ENCODE results near the gene ZMYND19.
"Not testable (repeated sequence)": the region's sequence is repeated elsewhere in the genome, so short reads cannot be mapped to it uniquely, and the experiment has no call there.

The ZMYND19 gene

DNA sequence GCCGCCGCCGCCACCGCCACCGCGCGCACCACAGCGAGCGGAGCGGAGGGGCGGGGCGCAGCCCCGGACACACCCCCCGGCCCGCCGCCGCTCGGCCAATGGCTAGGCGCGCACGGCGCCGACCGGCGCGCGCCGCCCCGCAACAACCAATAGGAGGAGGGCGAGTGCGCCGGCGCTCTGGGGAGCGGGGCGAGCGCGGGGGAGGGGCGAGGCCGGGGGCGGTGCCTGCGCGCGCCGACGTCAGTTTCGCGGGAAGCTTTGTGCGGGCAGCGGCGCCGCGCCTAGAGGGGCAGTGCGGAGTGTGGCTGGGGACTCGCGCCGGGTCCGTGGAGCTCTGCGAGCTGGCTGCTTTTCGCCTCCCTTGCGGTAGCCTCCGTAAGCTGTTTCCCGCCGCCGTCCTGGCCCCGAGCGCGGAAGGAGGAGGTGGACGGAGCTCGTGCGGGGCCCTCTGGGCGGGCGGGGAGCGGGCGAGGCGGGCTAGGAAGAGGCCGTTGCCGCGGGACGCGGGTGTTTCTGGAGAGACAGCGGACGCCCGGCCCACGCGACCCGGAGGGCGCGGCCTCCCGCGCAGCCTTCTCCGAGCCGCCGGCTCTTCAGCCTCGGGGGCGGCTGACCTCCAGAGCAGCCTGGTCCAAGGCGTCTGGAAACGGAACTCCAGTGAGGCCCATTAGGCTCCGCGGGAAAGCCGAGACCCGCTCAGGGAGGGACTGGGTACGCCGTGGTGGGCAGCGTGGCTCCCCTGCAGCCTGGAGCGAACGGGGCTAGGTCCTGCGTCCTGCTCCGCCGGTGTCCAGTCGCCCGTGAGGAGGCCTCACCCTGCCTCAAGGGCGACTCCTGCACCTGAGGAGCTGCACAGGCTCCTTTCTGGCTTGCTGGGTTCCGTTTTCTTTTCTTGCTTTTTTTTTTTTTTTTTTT lies at the start of gene ZMYND19:
Gene ZMYND19 (minus strand): TSS at position 44 of the 915 bp plus-strand sequence. CDS start 249 bp downstream, outside the sequence.
- DNase-seq, result peak; percentile 95 to 99 (median 97)

DNA sequence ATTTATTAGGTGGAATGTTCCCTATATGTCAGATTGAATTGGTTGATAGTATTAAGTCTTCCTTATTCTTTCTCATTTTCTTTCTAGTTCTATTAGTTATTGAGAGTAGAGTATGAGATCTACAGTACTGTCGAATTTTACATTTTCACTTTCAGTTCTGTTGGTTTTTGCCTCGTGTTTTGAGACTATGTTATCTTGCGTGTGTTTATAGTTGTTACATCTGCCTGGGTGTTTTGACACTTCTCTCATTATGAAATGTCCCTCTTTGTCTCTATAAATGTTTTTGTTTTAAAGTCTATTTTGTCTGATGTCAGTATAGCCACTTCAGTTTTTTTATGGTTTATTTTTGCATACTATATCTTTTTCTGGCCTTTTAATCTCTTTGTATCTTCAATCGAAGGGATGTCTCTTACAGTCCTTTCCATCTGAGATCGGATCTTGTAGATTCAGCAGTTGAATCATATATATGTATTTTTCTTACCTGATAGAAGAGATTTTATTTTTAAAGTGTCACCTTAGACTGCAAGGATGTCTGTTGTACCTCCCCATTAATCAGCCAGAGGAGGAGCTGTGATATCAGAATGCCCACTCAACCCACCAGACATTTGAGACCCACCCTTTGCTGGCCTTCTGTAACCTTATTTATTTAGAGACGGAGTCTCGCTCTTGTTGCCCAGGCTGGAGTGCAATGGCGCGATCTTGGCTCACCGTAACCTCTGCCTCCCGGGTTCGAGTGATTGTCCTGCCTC lies 49.2 kb upstream of the ZMYND19 start:
- DNase-seq, result peak in 2 of 3 donors; percentile 32 to 55

DNA sequence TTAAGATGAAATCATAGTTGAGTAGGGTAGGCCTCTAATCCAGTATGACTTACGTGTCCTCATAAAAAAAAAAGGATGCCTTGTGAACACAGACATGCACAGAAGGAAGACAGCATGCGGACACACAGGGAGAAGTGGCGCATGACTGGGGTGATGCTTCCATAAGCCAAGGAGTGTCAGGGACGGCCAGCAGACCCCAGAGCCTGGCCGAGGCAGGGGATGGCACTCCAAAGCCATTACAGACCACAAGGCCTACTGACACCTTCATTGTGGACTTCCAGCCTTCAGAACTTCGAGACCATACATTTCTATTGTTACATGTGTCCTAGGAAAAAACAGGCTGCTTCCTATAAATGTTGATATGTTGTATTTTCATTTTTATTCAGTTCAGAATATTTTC lies 48.4 kb upstream of the ZMYND19 start:
- DNase-seq, result no peak

DNA sequence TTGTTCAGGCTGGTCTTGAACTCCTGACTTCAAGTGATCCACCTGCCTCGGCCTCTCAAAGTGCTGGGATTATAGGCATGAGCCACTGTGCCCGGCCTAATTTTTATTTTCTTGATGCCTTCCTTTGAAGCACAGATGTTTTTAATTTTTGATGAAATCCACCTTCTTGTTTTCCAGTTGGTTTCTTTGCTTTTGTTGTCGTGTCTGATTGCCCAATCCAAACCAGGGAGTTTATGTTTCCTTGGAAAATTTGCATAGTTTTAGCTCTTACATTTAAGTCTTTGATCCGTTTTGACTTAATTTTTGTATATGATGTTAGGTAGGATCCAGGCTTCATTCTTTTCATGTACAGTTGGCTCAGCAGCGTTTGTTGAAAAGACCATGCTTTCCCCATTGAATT lies 43.7 kb upstream of the ZMYND19 start:
- no peak for DNase-seq

DNA sequence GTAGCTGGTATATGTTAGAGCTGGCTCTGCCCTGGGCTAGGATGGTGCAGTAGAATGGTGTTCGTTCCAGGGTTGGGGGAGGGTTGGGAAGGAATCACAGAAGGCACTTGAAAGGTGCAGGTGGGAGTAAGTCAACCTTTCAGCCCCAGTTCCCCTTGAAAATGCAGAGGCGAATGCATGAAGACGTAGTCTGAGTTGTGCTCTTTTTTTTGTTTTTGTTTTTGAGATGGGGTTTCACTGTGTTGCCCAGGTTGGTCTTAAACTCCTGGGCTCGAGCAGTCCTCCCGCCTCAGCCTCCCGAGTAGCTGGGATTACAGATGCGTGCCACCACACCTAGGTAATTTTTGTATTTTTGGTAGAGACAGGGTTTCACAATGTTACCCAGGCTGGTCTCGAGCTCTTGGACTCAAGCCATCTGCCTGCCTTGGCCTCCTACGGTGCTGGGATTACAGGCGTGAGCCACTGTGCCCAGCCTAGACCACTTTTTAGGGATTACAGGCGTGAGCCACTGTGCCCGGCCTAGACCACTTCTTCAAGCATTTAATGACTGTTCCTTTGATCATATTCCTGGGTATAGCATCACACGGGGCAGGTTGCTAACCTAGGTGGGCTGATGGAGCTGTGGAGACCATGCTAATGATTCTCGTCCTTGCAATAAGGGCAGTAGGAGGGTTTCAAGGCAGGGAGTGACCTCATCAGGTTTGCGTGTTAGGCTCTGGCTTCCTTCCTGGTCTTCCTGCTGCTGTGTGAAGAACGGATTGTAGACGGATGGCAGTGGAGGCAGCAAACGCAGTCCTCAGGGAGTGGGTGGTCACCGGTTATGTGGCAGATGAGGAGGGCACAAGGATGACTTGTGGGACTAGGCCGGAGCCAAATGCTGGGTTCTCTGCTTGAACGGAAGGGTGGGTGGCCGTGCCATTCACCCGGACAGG lies 42.2 kb upstream of the ZMYND19 start:
- DNase-seq, result peak in 2 of 3 donors; percentile 49 to 62

DNA sequence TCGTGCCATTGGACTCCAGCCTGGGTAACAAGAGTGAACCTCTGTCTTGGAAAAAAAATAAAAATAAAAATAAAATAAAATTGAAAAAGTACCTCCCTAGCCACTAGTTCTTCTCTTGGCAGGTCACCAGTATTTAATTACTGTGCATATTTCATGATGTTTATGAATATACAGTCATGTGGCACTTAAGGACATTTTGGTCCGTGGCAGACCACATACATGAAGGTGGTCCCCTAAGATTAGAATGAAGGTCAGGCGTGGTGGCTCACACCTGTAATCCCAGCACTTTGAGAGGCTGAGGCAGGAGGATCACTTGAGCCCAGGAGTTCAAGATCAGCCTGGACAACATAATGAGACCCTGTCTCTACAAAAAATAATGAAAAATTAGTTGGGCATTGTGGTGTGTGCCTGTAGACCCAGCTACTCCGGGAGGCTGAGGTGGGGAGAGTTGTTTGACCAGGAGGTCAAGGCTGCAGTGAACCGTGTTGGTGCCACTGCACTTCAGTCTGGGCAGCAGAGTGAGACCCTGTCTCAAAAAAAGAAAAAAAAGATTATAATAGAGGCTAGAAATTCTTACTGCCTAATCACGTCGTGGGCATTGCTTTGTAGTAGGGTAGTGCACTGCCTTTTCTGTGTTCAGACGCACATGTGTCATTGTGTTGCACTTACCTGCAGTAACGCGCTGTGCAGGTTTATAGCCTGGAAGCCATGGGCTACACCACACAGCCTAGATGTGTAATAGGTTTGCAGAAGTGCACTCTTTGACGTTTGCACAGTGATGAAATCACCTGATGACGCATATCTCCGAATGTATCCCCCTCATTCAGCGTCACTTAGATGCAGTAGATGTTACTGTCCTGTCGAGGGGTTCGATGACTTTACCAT lies 41.3 kb upstream of the ZMYND19 start:
- peak in 2 of 3 donors; percentile 41 to 45 for DNase-seq

DNA sequence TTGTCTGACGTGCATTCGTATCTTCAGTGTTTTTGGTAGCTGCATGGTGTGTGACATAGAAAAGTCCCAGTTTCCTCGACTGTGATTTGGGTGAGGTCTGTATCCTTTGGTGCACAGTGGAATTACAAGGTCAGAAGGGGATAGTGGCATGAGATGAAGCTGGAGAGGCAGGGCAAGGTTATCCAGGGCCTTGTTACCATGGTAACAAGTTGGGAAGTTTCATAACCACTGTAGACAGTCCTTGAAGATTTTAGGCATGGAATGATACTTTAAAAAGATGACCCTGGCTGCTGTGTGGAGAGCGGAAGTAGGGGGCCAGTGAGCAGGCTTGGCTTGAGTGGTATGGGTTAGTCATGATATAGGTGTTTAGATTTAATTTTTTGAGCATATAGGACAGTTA lies 40.4 kb upstream of the ZMYND19 start:
- DNase-seq, result no peak

DNA sequence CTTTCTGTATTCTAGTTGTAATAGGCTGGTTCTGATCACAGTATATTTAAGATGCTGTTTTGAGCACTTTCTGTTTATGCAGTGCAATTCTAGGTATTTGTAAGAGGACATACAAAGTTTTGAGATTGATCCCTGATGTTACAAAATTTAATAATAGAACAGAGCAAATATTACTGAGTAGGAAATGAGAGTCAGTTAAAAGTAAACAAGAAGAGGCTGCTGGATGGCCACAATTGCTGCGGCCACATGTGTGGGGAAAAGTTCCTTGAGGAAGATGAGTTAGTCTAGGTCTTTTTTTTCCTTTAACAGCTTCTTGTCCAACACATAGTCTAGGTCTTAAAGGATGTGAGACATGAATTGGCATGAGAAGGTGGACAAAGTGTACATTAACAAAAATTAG lies 39.8 kb upstream of the ZMYND19 start:
- no peak for DNase-seq

DNA sequence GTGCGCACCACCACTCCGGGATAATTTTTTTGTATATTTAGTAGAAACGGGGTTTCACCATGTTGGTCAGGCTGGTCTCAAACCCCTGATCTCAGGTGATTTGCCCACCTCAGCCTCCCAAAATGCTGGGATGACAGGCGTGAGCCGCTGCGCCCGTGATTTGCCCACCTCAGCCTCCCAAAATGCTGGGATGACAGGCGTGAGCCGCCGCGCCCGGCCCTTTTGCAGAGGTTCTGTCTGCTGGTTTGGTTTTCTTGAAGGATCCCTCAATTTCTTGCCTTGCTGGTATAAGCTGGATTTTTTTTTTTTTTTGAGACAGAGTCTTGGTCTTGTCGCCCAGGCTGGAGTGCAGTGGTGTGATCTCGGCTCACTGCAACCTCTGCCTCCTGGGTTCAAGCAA lies 37.1 kb upstream of the ZMYND19 start:
- not testable (repeated sequence) for DNase-seq

DNA sequence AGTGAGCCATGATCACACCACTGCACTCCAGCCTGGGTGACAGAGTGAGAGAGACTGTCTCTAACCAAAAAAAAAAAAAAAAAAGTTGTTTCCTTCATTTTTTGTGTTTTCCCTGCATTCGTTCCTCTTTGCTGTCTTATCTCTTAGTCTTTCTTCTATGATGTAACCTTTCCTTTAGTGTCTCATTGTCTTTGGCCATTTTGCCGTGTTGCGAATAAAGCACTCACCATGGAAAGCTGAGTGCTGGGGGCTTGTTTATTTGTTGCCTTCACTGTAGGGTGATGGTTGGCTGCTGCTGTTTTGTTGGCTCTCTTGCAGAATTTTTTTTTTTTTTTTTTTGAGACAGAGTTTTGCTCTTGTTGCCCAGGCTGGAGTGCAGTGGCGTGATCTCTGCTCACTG lies 36.2 kb upstream of the ZMYND19 start:
- no peak for DNase-seq

DNA sequence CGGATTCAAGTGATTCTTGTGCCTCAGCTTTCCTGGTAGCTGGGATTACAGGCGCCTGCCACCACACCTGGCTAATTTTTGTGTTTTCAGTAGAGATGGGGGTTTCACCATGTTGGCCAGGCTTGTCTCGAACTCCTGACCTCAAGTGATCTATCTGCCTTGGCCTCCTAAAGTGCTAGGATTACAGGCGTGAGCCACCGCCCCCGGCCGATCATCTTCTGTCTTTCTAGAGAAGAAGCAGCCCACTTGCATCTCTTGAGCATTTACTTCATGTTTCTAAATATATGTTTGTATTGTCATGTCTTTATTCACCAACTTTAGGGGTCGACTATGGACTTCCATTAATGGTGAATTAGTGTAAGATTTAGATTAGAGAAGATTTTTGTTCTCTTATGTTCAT lies 31.9 kb upstream of the ZMYND19 start:
- not testable (repeated sequence) for DNase-seq

DNA sequence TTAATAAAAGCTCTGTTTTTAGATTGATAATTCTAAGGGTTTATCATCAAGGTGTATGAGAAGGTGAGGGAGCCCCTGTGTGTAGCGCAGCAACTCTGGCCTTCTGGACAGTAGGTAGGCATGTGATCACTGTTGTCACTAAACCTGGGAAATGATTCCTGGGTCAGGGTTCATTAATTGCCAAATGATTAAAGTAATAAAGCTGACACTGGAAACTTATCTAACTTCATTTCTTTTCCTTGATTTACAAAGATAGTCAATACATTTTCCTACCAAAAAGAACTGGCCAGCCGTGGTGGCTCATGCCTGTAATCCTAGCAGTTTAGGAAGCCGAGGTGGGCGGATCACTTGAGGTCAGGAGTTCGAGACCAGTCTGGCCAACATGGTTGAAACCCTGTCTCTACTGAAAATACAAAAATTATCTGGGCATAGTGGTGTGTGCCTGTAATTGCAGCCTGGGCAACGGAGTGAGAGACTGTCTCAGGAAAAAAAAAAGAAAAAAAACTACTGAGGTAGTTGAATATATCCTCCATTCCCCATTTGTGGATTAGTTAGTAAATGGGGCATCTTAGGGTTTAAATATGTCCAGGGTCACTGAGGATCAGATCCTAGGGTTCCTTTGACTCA lies 30.9 kb upstream of the ZMYND19 start:
- no peak for DNase-seq

DNA sequence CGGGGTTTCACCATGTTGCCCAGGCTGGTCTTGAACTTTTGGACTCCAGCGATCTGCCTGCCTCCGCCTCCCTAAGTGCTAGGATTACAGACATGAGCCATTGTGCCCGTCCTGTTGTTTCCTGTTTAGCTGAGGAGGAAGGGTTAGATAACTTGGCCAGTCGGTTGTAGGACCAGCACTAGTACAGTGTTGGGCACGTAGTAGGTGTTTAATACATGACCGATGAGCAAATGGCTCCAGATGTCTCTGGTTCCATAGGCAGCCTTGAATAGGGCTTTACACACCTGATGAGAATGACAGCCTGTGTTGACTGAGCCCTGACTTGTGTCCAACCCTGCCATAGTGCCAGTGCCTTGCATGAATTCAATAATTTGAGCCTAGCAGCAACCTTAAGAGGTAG lies 30.3 kb upstream of the ZMYND19 start:
- DNase-seq, result no peak

DNA sequence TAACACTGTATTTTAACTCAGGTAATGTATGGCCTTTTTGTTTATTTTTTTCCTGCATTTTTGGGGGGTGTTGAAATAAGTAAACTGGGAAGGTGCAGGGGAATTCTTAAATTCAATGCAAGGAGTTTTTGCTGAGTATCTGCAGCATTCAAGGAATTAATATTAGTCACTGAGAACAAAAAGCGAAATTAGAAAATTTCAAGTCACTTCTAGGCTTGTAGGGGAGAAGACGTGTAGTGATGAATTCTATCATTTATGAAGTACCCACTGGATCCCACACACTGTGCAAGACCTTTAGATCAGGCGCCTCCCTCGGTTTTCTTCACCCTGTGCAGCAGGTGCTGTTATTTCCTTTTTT lies 29.7 kb upstream of the ZMYND19 start:
- peak in 1 of 3 donors; percentile 61 for DNase-seq

DNA sequence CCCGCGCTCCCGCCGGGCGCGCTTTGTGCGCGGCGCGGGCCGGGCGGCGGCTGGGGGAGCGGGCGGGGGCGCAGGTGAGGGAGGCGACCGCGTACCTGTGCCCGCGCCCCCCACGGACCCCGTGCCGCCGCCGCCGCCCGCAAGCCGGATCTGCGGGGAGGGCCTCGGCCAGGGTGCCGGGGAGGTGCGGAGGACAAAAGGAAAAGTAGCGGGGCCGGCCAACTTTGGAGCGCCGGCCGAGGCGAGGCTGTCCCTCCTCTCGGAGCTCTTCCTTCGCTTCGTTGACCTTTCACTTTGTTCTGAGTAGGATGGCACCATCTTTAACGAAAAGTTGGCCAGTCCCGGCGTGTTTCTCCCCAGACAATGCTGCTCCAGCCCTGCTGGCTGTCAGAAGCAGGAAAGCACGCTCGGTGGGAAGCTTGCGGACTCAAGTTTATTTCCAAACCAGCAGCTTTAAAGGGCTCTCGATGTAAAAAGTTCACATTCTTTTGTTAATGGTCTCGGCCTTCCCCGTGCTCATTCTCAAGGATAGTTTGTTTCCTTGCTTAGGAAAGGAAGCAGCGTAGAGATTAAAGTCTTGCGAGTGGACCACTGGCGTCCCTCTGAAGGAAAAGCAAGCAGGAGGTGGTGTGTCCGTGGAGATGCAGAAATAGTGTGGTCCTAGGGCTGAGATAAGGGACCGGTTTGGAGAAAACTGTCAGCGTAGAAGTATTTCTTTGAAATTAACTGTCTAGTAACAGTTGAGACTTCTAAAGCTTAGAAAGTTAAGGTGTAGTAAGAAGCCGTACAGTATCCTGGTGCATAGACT lies 29.1 kb upstream of the ZMYND19 start:
- DNase-seq, result peak; percentile 51 to 70 (median 64)

DNA sequence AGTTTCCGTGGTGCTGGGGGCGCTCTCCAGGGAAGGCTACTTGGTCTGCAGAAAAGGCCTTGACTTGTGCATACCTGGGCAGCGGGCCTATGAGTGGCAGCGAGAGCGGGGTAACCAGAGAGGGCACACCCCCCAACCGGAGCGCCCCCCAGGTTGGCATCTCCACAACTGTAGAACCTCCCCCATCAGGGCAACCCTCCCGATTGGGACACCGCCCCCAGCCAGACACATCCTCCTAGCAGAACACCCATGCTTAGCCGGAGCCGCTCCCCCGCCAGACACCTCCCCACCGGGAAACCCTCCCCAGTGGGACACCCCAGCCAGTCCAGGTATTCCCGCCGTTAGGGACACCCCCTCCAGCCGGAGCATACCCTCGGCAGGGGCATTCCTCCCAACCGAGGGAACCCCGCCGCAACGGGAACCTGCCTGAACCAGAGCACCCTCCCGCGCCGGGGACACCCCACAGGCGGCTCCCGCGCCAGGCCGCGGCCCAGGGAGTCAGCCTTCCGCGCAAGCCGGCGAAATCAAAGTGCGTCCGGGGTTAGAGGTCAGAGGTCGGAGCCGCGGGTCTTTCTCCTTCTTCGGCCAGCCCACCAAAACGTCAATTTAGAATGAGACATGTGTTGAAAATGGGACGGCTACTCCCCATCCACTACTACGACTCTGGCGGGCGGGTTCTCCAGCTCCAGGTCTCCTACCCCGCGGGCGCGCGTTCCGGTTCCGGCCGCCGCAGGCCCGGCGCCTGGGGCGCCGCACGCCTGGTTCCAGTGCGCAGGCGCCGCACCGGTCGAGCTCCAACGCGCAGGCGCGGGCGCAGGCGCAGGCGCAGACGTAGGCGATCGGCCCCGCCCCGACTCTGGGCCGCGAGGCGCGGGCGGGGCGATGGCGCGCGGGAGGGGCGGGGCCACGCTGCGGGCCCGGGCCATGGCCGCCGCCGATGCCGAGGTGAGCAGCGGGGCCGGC lies 28.1 kb upstream of the ZMYND19 start, which contains the start of gene EHMT1:
Gene EHMT1 (plus strand): TSS at position 901 of the 963 bp plus-strand sequence. CDS start 24 bp downstream, at position 925.
- peak; percentile 94 to 98 (median 98) for DNase-seq

DNA sequence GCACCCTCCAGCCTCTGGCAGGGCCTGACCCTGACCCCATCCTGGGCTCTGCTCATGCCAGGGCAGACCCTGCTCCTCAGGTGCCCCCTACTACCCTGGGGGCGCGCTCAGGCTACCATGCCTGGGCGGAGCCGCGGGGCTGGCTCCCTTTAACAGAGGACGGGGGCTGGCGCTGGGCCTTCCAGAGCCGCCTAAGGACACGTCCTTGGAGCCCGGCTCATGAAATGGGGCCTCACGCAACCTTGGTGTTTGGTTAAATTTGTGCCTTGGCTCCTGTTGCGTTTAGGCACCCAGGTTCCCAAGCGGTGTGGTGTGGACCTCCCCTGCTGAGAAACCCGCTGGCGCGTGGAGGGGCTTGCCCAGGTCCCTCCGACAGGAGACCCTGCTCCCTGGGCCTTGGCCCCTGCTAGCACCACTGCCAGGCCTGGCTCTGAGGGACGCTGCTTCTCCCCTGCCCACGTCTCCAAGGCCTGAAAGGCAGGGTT lies 25.1 kb upstream of the ZMYND19 start:
- DNase-seq, result no peak

DNA sequence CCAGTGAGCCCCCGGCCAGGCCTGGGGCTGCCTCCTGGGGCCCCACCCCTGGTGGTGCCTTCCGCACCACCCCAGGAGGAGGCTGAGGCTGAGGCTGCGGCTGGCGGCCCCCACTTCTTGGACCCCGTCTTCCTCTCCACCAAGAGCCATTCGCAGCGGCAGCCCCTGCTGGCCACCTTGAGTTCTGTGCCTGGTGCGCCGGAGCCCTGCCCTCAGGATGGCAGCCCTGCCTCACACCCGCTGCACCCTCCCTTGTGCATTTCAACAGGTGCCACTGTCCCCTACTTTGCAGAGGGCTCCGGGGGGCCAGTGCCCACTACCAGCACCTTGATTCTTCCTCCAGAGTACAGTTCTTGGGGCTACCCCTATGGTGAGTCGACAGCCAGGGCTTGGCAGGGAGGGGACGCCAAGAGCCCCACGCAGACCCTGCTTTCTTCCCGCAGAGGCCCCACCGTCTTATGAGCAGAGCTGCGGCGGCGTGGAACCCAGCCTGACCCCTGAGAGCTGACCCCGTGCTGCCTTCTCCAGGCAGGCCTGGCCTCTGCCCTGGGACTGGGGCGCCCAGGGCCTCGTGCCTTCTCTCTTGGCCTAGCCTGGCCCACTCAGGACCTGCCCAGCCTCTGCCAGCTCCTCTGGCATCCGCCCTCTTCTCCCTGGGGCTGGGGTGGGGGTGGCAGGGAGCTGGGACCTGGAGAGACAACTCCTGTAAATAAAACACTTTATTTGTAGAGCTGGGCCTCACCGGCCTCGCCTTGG lies 24.5 kb upstream of the ZMYND19 start:
- no peak for DNase-seq

Measured in suppressor macrophage treated with lipopolysaccharide for 1 hour (primary cell).